Measurements from ENCODE around the gene SYT5.
A peak's percentile ranks its signal among the peaks of the same experiment; 100 is the strongest.

DNA sequence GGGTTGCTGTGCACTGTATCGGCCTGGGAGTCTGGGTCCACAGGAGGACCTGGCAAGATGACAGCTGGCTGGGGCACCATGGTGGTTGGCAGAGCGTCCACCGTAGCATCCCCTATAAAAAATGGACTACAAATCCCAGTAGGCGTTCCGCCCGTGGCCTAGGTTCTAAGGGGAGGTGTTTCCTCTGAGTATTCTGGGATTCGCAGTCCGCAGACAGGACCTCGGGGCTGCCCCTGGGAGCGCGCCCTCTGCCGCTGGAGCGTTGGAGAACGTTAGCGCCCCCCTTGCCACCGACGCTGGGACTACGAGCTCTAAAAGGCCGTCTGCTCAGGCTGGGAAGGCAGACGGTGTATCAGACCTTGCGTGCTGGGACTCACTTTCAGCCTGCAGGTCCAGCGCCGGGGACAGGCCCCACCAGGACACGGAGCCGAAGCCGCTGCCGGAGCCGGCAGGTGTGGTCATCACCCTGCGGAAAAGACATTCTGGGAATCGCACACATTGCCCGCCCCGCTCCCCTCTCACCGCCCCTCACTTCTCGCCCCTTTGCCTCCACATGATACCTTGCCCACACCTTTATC, 14.0 kb downstream of the SYT5 start:
- TF ChIP-seq CTCF (IDR thresholded peaks at IDR 0.05) = peak; percentile 10 to 63 (median 46)
- TF ChIP-seq POLR2A (IDR thresholded peaks at IDR 0.05) = no peak

Measured in heart left ventricle (tissue), 13 donors.